ENCODE results near the gene ATXN3. TPM values are rescaled to one million over a fixed set of nuclear protein-coding genes. Genes with fewer than 3 reads are reported as not detected.

The ATXN3 gene
- total RNA-seq, 4 donors from 2014 or later, result 16.9 to 31.5 (median 25.0) TPM

GRCh38 chr14:92037989-92038388, 68.4 kb downstream of the ATXN3 start:
- no peak for TF ChIP-seq POLR2A (IDR thresholded peaks at IDR 0.05)
- TF ChIP-seq, protein P1, sequence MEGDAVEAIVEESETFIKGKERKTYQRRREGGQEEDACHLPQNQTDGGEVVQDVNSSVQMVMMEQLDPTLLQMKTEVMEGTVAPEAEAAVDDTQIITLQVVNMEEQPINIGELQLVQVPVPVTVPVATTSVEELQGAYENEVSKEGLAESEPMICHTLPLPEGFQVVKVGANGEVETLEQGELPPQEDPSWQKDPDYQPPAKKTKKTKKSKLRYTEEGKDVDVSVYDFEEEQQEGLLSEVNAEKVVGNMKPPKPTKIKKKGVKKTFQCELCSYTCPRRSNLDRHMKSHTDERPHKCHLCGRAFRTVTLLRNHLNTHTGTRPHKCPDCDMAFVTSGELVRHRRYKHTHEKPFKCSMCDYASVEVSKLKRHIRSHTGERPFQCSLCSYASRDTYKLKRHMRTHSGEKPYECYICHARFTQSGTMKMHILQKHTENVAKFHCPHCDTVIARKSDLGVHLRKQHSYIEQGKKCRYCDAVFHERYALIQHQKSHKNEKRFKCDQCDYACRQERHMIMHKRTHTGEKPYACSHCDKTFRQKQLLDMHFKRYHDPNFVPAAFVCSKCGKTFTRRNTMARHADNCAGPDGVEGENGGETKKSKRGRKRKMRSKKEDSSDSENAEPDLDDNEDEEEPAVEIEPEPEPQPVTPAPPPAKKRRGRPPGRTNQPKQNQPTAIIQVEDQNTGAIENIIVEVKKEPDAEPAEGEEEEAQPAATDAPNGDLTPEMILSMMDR (IDR thresholded peaks at IDR 0.05), result no peak
- WGBS, 2 donors, result 45 to 46% methylated on average over 3 of the region's 3 CpGs
- Histone ChIP-seq H3K27ac (peak overlapping the region in 1 of 4 donors; percentile 99), H3K4me3 (peak overlapping the region in 3 of 4 donors; percentile 84 to 94 (median 92)), H3K27me3 (no peaks in the 10 kb centered on the region), H3K36me3 (peaks cover 0 to 16% (median 0%) of the 10 kb centered on the region in 3 donors), H3K9me3 (no peaks in the 10 kb centered on the region), H3K4me1 (peaks cover 0 to 47% (median 18%) of the 10 kb centered on the region in 3 donors)
- DNase-seq, result no peak
- intact Hi-C loops (cut with DNase I), result no loop called here

DNA sequence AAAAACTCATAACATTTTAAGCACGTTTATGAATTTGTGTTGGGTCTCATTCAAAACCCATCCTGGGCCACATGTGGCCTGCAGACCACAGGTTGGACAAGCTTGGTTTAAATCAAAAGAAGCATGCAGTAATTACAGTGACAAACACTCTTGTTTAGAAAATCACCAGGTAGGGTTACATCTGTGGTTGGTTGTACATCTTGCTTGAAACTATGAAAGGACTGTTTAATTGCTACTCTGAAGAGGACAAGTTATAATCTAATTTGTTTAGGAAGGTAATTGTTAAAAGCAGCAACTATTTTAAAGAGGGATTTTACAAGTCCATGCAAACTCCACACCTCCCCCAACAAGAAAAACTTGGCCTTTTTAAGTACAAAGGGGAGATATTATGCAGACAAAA, 70.5 kb downstream of the ATXN3 start:
- intact Hi-C loops (cut with DNase I), result no loop called here
- no peak for TF ChIP-seq POLR2A (IDR thresholded peaks at IDR 0.05)
- TF ChIP-seq, protein P1 (IDR thresholded peaks at IDR 0.05), result no peak
- Histone ChIP-seq H3K4me1 (peaks cover 0 to 42% (median 14%) of the 10 kb centered on the region in 3 donors), H3K9me3 (no peaks in the 10 kb centered on the region), H3K4me3 (no peak overlapping the region), H3K27ac (no peak overlapping the region), H3K27me3 (no peaks in the 10 kb centered on the region), H3K36me3 (peaks cover 0 to 37% (median 12%) of the 10 kb centered on the region in 3 donors)
- WGBS, 2 donors, result 60% methylated on average over 1 of the region's 1 CpG; no CpG with 5 or more reads in 1 of the 2 donors
- DNase-seq, result no peak

DNA sequence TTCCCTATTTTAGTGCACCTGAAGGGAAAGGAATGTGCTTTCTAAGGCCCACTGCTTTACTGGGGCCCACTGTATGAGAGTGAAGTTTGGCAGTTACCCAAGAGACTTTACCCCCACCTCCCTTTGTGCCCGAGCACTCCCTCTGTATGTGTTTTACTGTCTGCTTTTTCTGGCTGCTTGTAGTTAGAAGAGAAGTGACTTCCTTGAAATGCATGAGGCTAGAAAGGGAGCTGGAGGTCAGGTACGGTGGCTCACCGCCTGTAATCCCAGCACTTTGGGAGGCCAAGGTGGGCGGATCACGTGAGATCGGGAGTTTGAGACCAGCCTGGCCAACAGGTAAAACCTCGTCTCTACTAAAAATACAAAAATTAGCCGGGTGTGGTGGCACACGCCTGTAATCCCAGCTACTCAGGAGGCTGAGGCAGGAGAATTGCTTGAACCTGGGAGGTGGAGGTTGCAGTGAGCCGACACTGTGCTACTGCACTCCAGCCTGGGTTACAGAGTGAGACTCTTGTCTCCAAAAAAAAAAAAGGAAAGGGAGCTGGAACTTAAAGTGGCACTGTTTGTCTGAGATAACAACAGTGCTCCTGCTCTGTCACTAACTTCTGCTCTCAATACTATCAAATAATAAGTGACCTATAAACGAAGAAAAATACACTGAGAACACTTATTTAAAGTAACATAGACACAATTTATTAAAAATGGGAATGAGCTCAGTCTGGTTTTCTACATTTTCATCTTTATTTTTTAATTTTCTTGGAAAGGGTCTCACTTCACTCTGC, 72.3 kb downstream of the ATXN3 start:
- no peak for TF ChIP-seq POLR2A (IDR thresholded peaks at IDR 0.05)
- TF ChIP-seq, protein P1 (IDR thresholded peaks at IDR 0.05), result no peak
- Histone ChIP-seq H3K4me3 (no peak overlapping the region), H3K9me3 (no peaks in the 10 kb centered on the region), H3K27me3 (no peaks in the 10 kb centered on the region), H3K4me1 (peaks cover 0 to 36% (median 14%) of the 10 kb centered on the region in 3 donors), H3K27ac (no peak overlapping the region), H3K36me3 (peaks cover 0 to 55% (median 18%) of the 10 kb centered on the region in 3 donors)
- WGBS, 2 donors, result 86 to 90% methylated on average over 5 to 10 of the region's 11 CpGs
- no peak for DNase-seq
- intact Hi-C loops (cut with DNase I), result no loop called here

DNA sequence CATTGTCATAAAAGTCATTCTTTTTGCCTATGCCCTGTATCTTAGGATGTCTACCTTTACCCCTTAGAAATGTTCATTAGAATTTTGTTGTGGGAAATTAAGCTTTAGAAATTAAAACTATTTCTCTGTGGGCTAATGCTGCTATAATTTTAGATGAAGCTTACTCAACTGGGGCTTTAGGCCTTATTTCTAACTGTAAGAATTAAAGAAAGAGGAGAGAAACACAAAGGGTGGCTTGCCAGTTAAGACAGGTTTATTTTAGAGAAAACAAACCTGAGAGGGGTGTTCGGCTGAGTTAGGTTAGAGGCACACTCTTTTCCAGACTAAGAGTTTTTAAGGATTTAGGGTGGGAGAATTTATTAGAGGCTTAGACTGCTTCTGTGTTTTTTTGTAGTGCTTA, 72.9 kb downstream of the ATXN3 start:
- Histone ChIP-seq H3K4me3 (no peak overlapping the region), H3K36me3 (peaks cover 0 to 59% (median 18%) of the 10 kb centered on the region in 3 donors), H3K9me3 (no peaks in the 10 kb centered on the region), H3K27ac (no peak overlapping the region), H3K4me1 (peaks cover 0 to 30% (median 10%) of the 10 kb centered on the region in 3 donors), H3K27me3 (no peaks in the 10 kb centered on the region)
- WGBS, 2 donors, result 84 to 100% methylated on average over 1 of the region's 1 CpG
- intact Hi-C loops (cut with DNase I), result no loop called here
- DNase-seq, result no peak
- TF ChIP-seq, protein P1 (IDR thresholded peaks at IDR 0.05), result no peak
- TF ChIP-seq POLR2A (IDR thresholded peaks at IDR 0.05), result no peak

- no peak for DNase-seq
Measured at GRCh38 chr14:92026548-92027190, 79.7 kb downstream of the ATXN3 start.

More at GRCh38 chr14:92026548-92027190, 79.7 kb downstream of the ATXN3 start:
- 78 to 88% methylated on average over 17 to 20 of the region's 21 CpGs for WGBS, 2 donors
- Histone ChIP-seq H3K4me1 (no peaks in the 10 kb centered on the region), H3K4me3 (no peak overlapping the region), H3K36me3 (peaks cover 0 to 92% (median 13%) of the 10 kb centered on the region in 3 donors), H3K27me3 (no peaks in the 10 kb centered on the region), H3K9me3 (no peaks in the 10 kb centered on the region), H3K27ac (no peak overlapping the region)
- TF ChIP-seq POLR2A (IDR thresholded peaks at IDR 0.05), result no peak
- intact Hi-C loops (cut with DNase I), result no loop called here
